ENCODE results near the gene SH2D1B. TPM values are rescaled to one million over a fixed set of nuclear protein-coding genes. Genes with fewer than 3 reads are reported as not detected.

Gene SH2D1B
- total RNA-seq, 3 donors from 2014 or later, result 0.33 TPM; not detected in 2

DNA sequence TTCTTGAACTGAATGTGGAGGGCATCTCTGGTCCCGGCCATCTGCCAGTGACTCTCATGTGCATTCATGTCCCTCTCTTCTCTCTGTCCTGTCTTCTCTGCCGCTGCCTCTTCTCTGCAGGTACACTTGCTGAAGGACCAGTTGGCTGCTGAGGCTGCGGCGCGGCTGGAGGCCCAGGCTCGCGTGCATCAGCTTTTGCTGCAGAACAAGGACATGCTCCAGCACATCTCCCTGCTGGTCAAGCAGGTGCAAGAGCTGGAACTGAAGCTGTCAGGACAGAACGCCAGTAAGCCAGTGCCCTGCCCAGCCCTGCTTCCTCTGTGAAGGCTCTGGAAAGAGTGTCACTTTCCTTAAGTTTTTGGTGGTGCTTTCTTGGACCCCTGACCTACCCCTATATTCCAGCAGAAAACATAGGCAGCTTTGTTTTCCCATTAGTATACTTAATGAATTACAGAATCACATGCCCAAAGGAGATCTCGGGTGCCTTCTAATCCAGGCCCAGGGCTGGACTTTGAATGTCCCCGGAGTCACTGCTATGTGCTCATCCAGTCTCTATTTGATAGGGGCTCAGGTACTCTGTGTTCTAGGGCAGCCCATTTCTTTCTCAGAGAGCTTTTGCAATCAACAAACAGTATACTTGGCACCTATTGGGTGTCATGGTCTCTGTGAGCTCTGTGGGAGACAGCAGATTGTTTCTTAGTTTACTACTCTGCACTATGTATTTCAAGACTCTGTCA lies 46.5 kb downstream of the SH2D1B start:
- intact Hi-C loops (cut with DNase I; ENCODE audit: low total_unique reads), result no loop called here
- H3K4me1 ChIP-seq, result no peaks in the 10 kb centered on the region

DNA sequence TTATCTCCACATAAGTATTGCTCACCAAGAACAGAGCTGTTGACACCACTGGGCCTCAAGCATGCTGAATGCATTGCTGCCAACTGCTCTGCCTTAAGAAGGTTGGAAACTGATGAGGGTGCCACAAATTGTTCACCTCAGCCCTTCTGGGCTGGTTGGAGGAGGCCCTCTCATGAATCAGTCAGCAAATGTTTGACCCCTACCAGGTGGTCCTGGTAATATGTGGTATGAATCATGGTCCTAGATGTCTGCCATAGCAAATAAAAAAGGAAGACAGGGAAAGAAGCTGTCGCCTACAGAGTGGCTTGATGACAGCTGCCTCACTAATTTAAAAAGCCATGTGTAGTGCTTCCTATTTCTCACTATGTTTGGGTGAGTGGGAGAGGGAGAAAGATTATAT lies 47.4 kb downstream of the SH2D1B start:
- H3K4me3 ChIP-seq, result no peak overlapping the region

More for the DNA sequence above, 46.5 kb downstream of the SH2D1B start:
- no peaks in the 10 kb centered on the region for H3K27me3 ChIP-seq
- no peak for DNase-seq (ENCODE audit: low spot score in 2 of 2)
- no peak overlapping the region for H3K27ac ChIP-seq
- H3K4me3 ChIP-seq, result no peak overlapping the region
- TF ChIP-seq POLR2A (IDR thresholded peaks at IDR 0.05) (no peak), POLR2AphosphoS5 (IDR thresholded peaks at IDR 0.05) (no peak)
- H3K36me3 ChIP-seq, result no peaks in the 10 kb centered on the region
- no peaks in the 10 kb centered on the region for H3K9me3 ChIP-seq

DNA sequence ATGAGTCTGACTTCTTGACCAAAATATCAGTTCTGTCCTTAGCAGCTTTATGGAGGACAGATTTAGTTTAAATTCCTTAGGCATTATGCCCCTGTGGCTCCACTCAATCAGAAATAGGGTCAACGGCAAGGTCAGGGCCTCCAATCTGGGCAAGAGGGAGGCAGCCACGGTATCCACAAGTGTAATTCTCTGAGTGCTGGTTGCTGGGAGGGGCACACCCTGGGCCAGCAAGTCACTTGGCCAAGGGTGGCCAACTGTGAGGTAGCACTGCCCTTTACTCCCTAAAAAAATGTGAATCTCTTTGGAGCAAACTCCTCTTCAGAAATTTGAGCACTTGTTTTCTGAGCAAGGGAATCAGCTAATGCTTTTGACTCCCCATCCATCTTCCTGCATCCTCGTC lies 48.1 kb downstream of the SH2D1B start:
- no peaks in the 10 kb centered on the region for H3K36me3 ChIP-seq

More for the DNA sequence above, 47.4 kb downstream of the SH2D1B start:
- Histone ChIP-seq H3K27me3 (no peaks in the 10 kb centered on the region), H3K36me3 (no peaks in the 10 kb centered on the region), H3K4me1 (no peaks in the 10 kb centered on the region), H3K27ac (no peak overlapping the region), H3K9me3 (no peaks in the 10 kb centered on the region)
- no peak for DNase-seq (ENCODE audit: low spot score in 2 of 2)
- intact Hi-C loops (cut with DNase I; ENCODE audit: low total_unique reads), result no loop called here
- TF ChIP-seq, protein P1, sequence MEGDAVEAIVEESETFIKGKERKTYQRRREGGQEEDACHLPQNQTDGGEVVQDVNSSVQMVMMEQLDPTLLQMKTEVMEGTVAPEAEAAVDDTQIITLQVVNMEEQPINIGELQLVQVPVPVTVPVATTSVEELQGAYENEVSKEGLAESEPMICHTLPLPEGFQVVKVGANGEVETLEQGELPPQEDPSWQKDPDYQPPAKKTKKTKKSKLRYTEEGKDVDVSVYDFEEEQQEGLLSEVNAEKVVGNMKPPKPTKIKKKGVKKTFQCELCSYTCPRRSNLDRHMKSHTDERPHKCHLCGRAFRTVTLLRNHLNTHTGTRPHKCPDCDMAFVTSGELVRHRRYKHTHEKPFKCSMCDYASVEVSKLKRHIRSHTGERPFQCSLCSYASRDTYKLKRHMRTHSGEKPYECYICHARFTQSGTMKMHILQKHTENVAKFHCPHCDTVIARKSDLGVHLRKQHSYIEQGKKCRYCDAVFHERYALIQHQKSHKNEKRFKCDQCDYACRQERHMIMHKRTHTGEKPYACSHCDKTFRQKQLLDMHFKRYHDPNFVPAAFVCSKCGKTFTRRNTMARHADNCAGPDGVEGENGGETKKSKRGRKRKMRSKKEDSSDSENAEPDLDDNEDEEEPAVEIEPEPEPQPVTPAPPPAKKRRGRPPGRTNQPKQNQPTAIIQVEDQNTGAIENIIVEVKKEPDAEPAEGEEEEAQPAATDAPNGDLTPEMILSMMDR (IDR thresholded peaks at IDR 0.05), result no peak
- no peak for TF ChIP-seq POLR2A (IDR thresholded peaks at IDR 0.05)
- TF ChIP-seq POLR2AphosphoS5 (IDR thresholded peaks at IDR 0.05), result no peak

DNA sequence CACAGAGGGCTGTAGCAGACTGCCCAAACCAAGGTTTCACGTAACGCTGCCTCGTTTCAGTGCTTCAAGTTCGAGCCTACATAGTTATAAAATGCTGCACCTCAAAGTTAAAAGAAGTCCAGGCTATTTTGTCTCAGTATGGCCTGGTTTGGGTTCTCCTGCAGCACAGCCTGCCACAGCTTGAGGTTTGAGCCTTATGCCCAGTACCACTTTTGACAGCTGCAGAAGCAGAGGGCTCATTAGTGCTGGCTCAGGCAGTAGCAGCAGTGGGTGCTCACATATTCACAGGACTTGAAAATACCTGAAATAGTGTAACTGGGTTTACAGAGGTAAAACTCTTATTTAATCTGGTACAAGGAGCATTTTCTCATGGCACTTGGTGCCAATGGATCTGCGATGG lies 50.6 kb downstream of the SH2D1B start:
- DNase-seq (ENCODE audit: low spot score in 2 of 2), result no peak
- no peaks in the 10 kb centered on the region for H3K4me1 ChIP-seq
- TF ChIP-seq POLR2AphosphoS5 (IDR thresholded peaks at IDR 0.05) (no peak), POLR2A (IDR thresholded peaks at IDR 0.05) (no peak)
- TF ChIP-seq, protein P1 (IDR thresholded peaks at IDR 0.05), result no peak
- H3K36me3 ChIP-seq, result no peaks in the 10 kb centered on the region
- H3K9me3 ChIP-seq, result no peaks in the 10 kb centered on the region
- intact Hi-C loops (cut with DNase I; ENCODE audit: low total_unique reads), result no loop called here
- no peaks in the 10 kb centered on the region for H3K27me3 ChIP-seq
- H3K27ac ChIP-seq, result no peak overlapping the region
- H3K4me3 ChIP-seq, result no peak overlapping the region

More for the DNA sequence above, 48.1 kb downstream of the SH2D1B start:
- Histone ChIP-seq H3K9me3 (no peaks in the 10 kb centered on the region), H3K27ac (no peak overlapping the region), H3K27me3 (no peaks in the 10 kb centered on the region), H3K4me1 (no peaks in the 10 kb centered on the region), H3K4me3 (no peak overlapping the region)
- TF ChIP-seq POLR2AphosphoS5 (IDR thresholded peaks at IDR 0.05) (no peak), POLR2A (IDR thresholded peaks at IDR 0.05) (no peak)
- TF ChIP-seq, protein P1 (IDR thresholded peaks at IDR 0.05), result no peak
- intact Hi-C loops (cut with DNase I; ENCODE audit: low total_unique reads), result no loop called here
- no peak for DNase-seq (ENCODE audit: low spot score in 2 of 2)

DNA sequence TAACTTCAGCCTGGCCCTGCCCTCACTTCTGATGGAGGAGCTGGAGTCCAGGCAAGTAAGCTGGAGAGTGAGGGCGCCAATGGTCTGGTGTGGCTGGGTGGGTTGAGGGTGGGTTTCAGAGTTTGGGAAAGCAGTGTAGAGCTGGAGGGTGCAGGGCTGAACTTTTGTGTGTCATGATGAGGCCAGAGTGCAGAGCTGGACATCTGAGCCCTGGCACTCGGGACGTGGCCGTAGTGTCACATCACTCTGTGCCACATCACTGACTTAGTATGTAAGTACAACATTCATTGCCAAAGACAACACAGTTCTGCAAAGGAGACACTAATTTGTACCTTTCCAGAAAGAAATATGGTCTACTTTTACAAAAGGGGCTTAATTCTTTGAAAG lies 51.1 kb downstream of the SH2D1B start:
- Histone ChIP-seq H3K27ac (no peak overlapping the region), H3K9me3 (no peaks in the 10 kb centered on the region), H3K4me1 (no peaks in the 10 kb centered on the region), H3K36me3 (no peaks in the 10 kb centered on the region), H3K27me3 (no peaks in the 10 kb centered on the region), H3K4me3 (no peak overlapping the region)
- intact Hi-C loops (cut with DNase I; ENCODE audit: low total_unique reads), result no loop called here
- no peak for DNase-seq (ENCODE audit: low spot score in 2 of 2)
- TF ChIP-seq, protein P1 (IDR thresholded peaks at IDR 0.05), result no peak
- TF ChIP-seq POLR2A (IDR thresholded peaks at IDR 0.05), result no peak
- no peak for TF ChIP-seq POLR2AphosphoS5 (IDR thresholded peaks at IDR 0.05)

Measured in breast epithelium (tissue), 4 donors.